SK-N-SH (cell line): Measurements from ENCODE around the gene NOXA1. TPM values are rescaled to one million over a fixed set of nuclear protein-coding genes. Genes with fewer than 3 reads are reported as not detected.

Experiments
- CTCF ChIA-PET: fragments of 300-600, 350-600 bp; formaldehyde crosslinking; extraction: SDS; loops from one replicate; lab custom pipeline; 2021; lab: Yijun Ruan, JAX
- POLR2A ChIA-PET: fragments of 350-600 bp; sonication (Branson Sonifier 250); formaldehyde crosslinking; extraction: SDS; loops from one replicate; lab custom pipeline; 2020; ENCODE audit warnings: antibody characterized with exemption, inconsistent platforms; lab: Yijun Ruan, JAX
- DNase-seq: peaks from one replicate; pipeline ENCODE4 v3.0.0; 2012
- H2AFZ ChIP-seq: fragments of 200-600 bp; sonication (generic); 2 replicates; pipeline ENCODE4 v1.8.1; 2016; ENCODE audit warnings: antibody characterized with exemption, mild to moderate bottlenecking, low read depth
- H3F3A ChIP-seq: fragments of 200-600 bp; sonication (generic); replicated peaks from 2 replicates; pipeline ENCODE3; 2016; ENCODE audit warnings: antibody characterized with exemption, mild to moderate bottlenecking; ENCODE audit not compliant: insufficient read depth
- H3K27ac ChIP-seq, 2 experiments: fragments of 200-500 bp in 1 of 2; fragments of 200-600 bp in 1 of 2; sonication (Bioruptor generic) in 1 of 2; sonication (generic), shearing (Covaris generic) in 1 of 2; 2 replicates each; pipeline versions ENCODE4 v1.5.1 to v1.6.1; 2014 to 2016; ENCODE audit warnings: low read depth in 2 of 2, inconsistent platforms in 1 of 2, low read length in 1 of 2, mild to moderate bottlenecking in 1 of 2, mixed read lengths in 1 of 2
- H3K27me3 ChIP-seq: fragments of 200-600 bp; sonication (generic), shearing (Covaris generic); 2 replicates; pipeline ENCODE4 v1.6.1; 2016; ENCODE audit warnings: mixed run types; ENCODE audit not compliant: insufficient read depth
- H3K36me3 ChIP-seq, 2 experiments: fragments of 200-500 bp in 1 of 2; fragments of 200-600 bp in 1 of 2; sonication (Bioruptor generic) in 1 of 2; sonication (generic) in 1 of 2; replicated peaks in 1 of 2; 2 replicates each; pipeline versions ENCODE3 to v1.5.1; 2014 to 2016; ENCODE audit warnings: low read length in 1 of 2, mild to moderate bottlenecking in 1 of 2; ENCODE audit not compliant: insufficient read depth in 2 of 2, control insufficient read depth in 1 of 2
- H3K4me1 ChIP-seq, 2 experiments: fragments of 200-500 bp in 1 of 2; fragments of 200-600 bp in 1 of 2; sonication (Bioruptor generic) in 1 of 2; sonication (generic), shearing (Covaris generic) in 1 of 2; 2 replicates each; pipeline versions ENCODE4 v1.5.1 to v1.6.1; 2014 to 2016; ENCODE audit warnings: low read depth in 1 of 2, low read length in 1 of 2, mixed run types in 1 of 2; ENCODE audit not compliant: insufficient read depth in 2 of 2, control insufficient read depth in 1 of 2
- H3K4me2 ChIP-seq: fragments of 200-600 bp; sonication (generic), shearing (Covaris generic); 2 replicates; pipeline ENCODE4 v1.6.1; 2017; ENCODE audit warnings: mixed run types
- H3K4me3 ChIP-seq, 2 experiments: fragments of 200-500 bp in 1 of 2; fragments of 200-600 bp in 1 of 2; sonication (Bioruptor generic) in 1 of 2; sonication (generic), shearing (Covaris generic) in 1 of 2; 2 replicates each; pipeline versions ENCODE4 v1.5.1 to v1.8.1; 2014 to 2016; ENCODE audit warnings: low read depth in 2 of 2, inconsistent platforms in 1 of 2, low read length in 1 of 2, mild to moderate bottlenecking in 1 of 2, mixed read lengths in 1 of 2, moderate library complexity in 1 of 2
- H3K79me2 ChIP-seq: fragments of 200-600 bp; sonication (generic); 2 replicates; pipeline ENCODE4 v1.8.1; 2017; ENCODE audit warnings: mild to moderate bottlenecking; ENCODE audit not compliant: insufficient read depth
- H3K9ac ChIP-seq: fragments of 200-600 bp; sonication (generic); 2 replicates; pipeline ENCODE4 v1.6.1; 2017; ENCODE audit warnings: mixed run types
- H3K9me2 ChIP-seq: fragments of 200-600 bp; sonication (generic); 2 replicates; pipeline ENCODE4 v1.6.1; 2017; ENCODE audit warnings: mixed run types
- H3K9me3 ChIP-seq: fragments of 200-600 bp; sonication (generic); 2 replicates; pipeline ENCODE4 v1.6.1; 2017; ENCODE audit warnings: mixed run types, mild to moderate bottlenecking, moderate library complexity
- H4K20me1 ChIP-seq: fragments of 200-600 bp; sonication (generic); 2 replicates; pipeline ENCODE4 v1.6.1; 2017; ENCODE audit warnings: mild to moderate bottlenecking, mixed run types; ENCODE audit not compliant: insufficient read depth
- CTCF ChIP-seq: fragments of 200-600 bp; sonication (generic); IDR thresholded peaks from 2 replicates; pipeline ENCODE4 v1.6.1; 2017; ENCODE audit warnings: antibody characterized with exemption, mild to moderate bottlenecking, moderate library complexity
- MXI1 ChIP-seq: IDR thresholded peaks from 2 replicates; pipeline ENCODE4 v1.6.1; 2012; ENCODE audit warnings: mild to moderate bottlenecking, low read depth, low read length, improper control_type of control experiment
- NRF1 ChIP-seq: IDR thresholded peaks from 2 replicates; pipeline ENCODE4 v1.6.1; 2012; ENCODE audit warnings: low read depth, mild to moderate bottlenecking, low read length
- RAD21 ChIP-seq: IDR thresholded peaks from 2 replicates; pipeline ENCODE4 v1.6.1; 2012; ENCODE audit warnings: mild to moderate bottlenecking, low read length
- REST ChIP-seq: IDR thresholded peaks from 2 replicates; pipeline ENCODE4 v1.6.1; 2012; ENCODE audit warnings: mild to moderate bottlenecking, low read depth, low read length, moderate library complexity
- RFX5 ChIP-seq: IDR thresholded peaks from 2 replicates; pipeline ENCODE4 v1.6.1; 2012; ENCODE audit warnings: mild to moderate bottlenecking, improper control_type of control experiment, low read length
- SIN3A ChIP-seq: IDR thresholded peaks from 2 replicates; pipeline ENCODE4 v1.6.1; 2012; ENCODE audit warnings: low read depth, mild to moderate bottlenecking, low read length, moderate library complexity, borderline replicate concordance
- SMC3 ChIP-seq: IDR thresholded peaks from 2 replicates; pipeline ENCODE4 v1.6.1; 2012; ENCODE audit warnings: low read depth, low read length, improper control_type of control experiment
- YY1 ChIP-seq: IDR thresholded peaks from 2 replicates; pipeline ENCODE4 v1.4.0; 2012; ENCODE audit warnings: low read depth, mild to moderate bottlenecking
- WGBS: methylation state at CpG from one replicate; pipeline ENCODE4 v1.1.6; 2017; ENCODE audit warnings: low lambda C conversion rate; 5-methylcytosine and 5-hydroxymethylcytosine counted together
- polyA plus RNA-seq, 3 experiments: library from polyadenylated mRNA; depleted of rRNA; stranded (reverse); fragments of >200 nt; gene quantifications; 2 replicates each; pipeline ENCODE4 v1.2.3, GENCODE V29; 2012

NOXA1 gene
- polyA plus RNA-seq, 1 of the 3 experiments (the other 2 are of a cell fraction): 0.39 TPM

- TF ChIP-seq RFX5 (no peak), RAD21 (no peak), REST (no peak), SMC3 (no peak), NRF1 (no peak)
- TF ChIP-seq, all 33 proteins: peak for 0
Measured at GRCh38 chr9:137415451-137415850, 7.7 kb upstream of the NOXA1 start (continued).

- DNase-seq: no peak
- no peak overlapping the region for H3K9ac ChIP-seq
- H3K79me2 ChIP-seq: peaks cover 34% of the 10 kb centered on the region
- no peaks in the 10 kb centered on the region for H3K9me3 ChIP-seq
- CTCF ChIA-PET: interaction anchor here (0.6 to 0.9 kb wide), 2 partner anchors 44 to 114 kb away, joined by 3 read pairs; partner anchors contain the start of gene NRARP
- no peak overlapping the region for H3K27ac ChIP-seq
- H3K9me2 ChIP-seq: no peaks in the 10 kb centered on the region
- no peak overlapping the region for H2AFZ ChIP-seq
- H3K4me2 ChIP-seq: no peak overlapping the region
- POLR2A ChIA-PET: no interaction called here
- H3F3A ChIP-seq: peaks cover 16% of the 10 kb centered on the region
- 0 out of 2 replicates have a peak, but pooled peaks cover 3% of the 10 kb centered on the region for H4K20me1 ChIP-seq
- TF ChIP-seq MXI1 (no peak), CTCF (no peak), REST (no peak), SIN3A (no peak), YY1 (no peak)
- no peaks in the 10 kb centered on the region for H3K27me3 ChIP-seq
- H3K4me1 ChIP-seq: peaks cover 0 to 13% of the 10 kb centered on the region in 2 experiments; a peak in 3 of 4 replicates
- H3K4me3 ChIP-seq: no peak overlapping the region
- WGBS: 97% methylated on average over 20 of the region's 23 CpGs
- no peaks in the 10 kb centered on the region for H3K36me3 ChIP-seq
Measured at GRCh38 chr9:137416006-137416562, 7.1 kb upstream of the NOXA1 start.
